ENCODE data around the gene PLEKHH2.

- no peak for TF ChIP-seq CTCF (conservative IDR thresholded peaks at IDR 0.05; ENCODE audit: low read depth in 2 of 2)
- no peak for TF ChIP-seq EZH2phosphoT487 (IDR thresholded peaks at IDR 0.05; ENCODE audit: unreplicated experiment)
- no peak for TF ChIP-seq POLR2AphosphoS5 (IDR thresholded peaks at IDR 0.05; ENCODE audit: low read depth)
- TF ChIP-seq EZH2 (IDR thresholded peaks at IDR 0.05; ENCODE audit: low read depth, unreplicated experiment) = no peak
- no peak for TF ChIP-seq REST (IDR thresholded peaks at IDR 0.05; ENCODE audit: unreplicated experiment)
- no peak for TF ChIP-seq ZNF114 (CRISPR knock-in tag; IDR thresholded peaks at IDR 0.05)
- no peak for TF ChIP-seq CREB1 (CRISPR knock-in tag; IDR thresholded peaks at IDR 0.05; ENCODE audit: low read depth)
- TF ChIP-seq JUNB (IDR thresholded peaks at IDR 0.05; ENCODE audit: unreplicated experiment) = no peak
- TF ChIP-seq NANOG (IDR thresholded peaks at IDR 0.05; ENCODE audit: borderline replicate concordance) = no peak
- TF ChIP-seq STAT1 (IDR thresholded peaks at IDR 0.05; ENCODE audit: unreplicated experiment) = no peak
- TF ChIP-seq ZNF462 (CRISPR knock-in tag; IDR thresholded peaks at IDR 0.05) = no peak
- no peak for TF ChIP-seq ETS1 (IDR thresholded peaks at IDR 0.05)
- TF ChIP-seq ZNF331 (CRISPR knock-in tag; IDR thresholded peaks at IDR 0.05; ENCODE audit: low read depth) = no peak
Measured at GRCh38 chr2:43718530-43719124, 81.6 kb downstream of the PLEKHH2 start.
